HG03460 (cell line): ENCODE results near the gene CX3CL1.
"Not testable (repeated sequence)": the region's sequence is repeated elsewhere in the genome, so short reads cannot be mapped to it uniquely, and the experiment has no call there.

Source experiments
- ATAC-seq: cut with Tn5 transposase; IDR thresholded peaks from one replicate; pipeline ENCODE4 v1.9.1; 2021; ENCODE audit not compliant: unreplicated experiment

Gene CX3CL1

GRCh38 chr16:57382535-57383275 lies 10.4 kb downstream of the CX3CL1 start:
- ATAC-seq = no peak

DNA sequence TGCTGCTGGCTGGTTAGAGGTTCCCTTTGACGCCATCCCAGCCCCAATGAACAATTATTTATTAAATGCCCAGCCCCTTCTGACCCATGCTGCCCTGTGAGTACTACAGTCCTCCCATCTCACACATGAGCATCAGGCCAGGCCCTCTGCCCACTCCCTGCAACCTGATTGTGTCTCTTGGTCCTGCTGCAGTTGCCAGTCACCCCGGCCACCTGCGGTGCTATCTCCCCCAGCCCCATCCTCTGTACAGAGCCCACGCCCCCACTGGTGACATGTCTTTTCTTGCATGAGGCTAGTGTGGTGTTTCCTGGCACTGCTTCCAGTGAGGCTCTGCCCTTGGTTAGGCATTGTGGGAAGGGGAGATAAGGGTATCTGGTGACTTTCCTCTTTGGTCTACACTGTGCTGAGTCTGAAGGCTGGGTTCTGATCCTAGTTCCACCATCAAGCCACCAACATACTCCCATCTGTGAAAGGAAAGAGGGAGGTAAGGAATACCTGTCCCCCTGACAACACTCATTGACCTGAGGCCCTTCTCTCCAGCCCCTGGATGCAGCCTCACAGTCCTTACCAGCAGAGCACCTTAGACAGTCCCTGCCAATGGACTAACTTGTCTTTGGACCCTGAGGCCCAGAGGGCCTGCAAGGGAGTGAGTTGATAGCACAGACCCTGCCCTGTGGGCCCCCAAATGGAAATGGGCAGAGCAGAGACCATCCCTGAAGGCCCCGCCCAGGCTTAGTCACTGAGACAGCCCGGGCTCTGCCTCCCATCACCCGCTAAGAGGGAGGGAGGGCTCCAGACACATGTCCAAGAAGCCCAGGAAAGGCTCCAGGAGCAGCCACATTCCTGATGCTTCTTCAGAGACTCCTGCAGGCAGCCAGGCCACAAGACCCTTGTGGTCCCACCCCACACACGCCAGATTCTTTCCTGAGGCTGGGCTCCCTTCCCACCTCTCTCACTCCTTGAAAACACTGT lies 11.3 kb downstream of the CX3CL1 start:
- ATAC-seq = no peak

DNA sequence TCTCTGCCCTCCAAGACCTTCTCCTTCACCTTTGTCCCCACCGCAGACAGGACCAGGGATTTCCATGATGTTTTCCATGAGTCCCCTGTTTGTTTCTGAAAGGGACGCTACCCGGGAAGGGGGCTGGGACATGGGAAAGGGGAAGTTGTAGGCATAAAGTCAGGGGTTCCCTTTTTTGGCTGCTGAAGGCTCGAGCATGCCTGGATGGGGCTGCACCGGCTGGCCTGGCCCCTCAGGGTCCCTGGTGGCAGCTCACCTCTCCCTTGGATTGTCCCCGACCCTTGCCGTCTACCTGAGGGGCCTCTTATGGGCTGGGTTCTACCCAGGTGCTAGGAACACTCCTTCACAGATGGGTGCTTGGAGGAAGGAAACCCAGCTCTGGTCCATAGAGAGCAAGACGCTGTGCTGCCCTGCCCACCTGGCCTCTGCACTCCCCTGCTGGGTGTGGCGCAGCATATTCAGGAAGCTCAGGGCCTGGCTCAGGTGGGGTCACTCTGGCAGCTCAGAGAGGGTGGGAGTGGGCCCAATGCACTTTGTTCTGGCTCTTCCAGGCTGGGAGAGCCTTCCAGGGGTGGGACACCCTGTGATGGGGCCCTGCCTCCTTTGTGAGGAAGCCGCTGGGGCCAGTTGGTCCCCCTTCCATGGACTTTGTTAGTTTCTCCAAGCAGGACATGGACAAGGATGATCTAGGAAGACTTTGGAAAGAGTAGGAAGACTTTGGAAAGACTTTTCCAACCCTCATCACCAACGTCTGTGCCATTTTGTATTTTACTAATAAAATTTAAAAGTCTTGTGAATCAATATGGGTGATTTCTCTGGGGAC lies 12.2 kb downstream of the CX3CL1 start:
- no peak for ATAC-seq

DNA sequence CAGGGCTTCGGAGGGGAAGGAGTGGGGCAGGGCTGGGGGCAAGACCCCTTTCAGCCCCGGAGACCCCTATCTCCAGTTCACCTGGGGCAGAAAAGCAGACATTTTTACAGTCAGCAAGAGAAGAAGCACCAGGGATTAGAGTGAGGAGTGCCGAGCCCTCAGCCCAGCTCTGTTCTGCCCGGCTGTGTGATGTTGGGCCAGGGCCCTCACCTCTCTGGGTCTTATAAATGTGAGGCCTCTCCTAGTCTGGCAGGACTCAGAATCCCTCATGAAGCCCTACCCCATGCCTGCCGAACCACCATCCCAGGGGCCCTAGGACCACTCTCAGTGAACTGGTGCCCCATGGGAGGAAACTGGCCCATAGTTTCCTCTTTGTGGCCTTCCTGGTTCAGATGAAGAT lies 12.8 kb downstream of the CX3CL1 start:
- ATAC-seq = no peak

GRCh38 chr16:57386381-57386951 lies 14.2 kb downstream of the CX3CL1 start:
- ATAC-seq = no peak

DNA sequence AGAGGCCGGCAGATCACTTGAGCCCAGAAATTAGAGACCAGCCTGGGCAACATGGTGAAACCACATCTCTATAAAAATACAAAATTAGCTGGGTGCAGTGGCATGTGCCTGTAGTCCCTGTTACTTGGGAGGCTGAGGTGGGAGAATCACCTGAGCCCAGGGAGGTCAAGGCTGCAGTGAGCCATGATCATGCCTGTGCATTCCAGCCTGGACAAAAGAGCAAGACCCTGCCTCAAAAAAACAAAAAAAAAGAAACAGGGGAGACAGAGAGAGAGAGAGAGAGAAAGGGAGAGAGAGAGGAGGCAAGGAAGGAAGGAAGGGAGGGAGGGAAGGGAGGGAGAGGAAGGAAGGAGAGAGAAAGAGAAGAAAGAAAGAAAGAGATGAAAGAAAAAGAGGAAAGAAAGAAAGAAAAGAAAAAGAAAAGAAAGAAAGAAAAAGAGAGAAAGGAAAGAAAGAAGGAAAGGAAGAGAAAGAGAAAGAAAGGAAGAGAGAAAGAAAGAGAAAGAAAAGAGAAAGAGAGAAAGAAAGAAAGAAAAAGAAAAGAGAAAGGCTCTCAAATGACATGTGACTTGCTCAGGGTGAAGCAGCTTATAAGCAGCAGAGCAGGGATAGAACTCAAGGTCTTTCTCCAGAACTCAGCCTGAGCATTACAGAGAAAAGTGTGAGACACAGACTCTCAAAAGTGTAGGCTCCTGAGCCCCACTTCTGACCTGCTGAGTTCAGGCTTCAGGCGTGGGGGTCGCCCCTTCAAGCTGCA lies 15.5 kb downstream of the CX3CL1 start:
- ATAC-seq = no peak

- no peak for ATAC-seq
These were observed 16.2 kb downstream of the CX3CL1 start for GRCh38 chr16:57388359-57389086.

- ATAC-seq = no peak
These were observed 16.8 kb downstream of the CX3CL1 start for GRCh38 chr16:57389087-57389468.

GRCh38 chr16:57390636-57391295 lies 18.5 kb downstream of the CX3CL1 start:
- ATAC-seq = no peak

DNA sequence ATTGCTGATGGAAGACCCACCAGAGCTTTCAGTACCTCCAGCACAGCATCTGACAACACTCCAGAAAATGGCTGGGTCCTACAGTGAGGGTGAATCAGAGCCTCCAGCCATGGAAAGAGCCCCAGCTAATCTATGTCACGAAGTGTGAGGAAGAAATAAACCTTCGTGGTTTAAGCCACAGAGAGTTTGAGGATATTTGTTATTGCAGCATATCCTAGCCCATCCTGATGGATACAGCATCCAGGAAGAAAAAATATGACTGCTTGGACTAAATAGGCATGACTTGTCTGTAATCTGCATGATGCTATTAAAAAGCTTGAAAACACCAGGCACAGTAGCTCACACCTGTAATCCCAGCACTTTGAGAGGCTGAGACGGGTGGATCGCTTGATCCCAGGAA lies 19.0 kb downstream of the CX3CL1 start:
- no peak for ATAC-seq

DNA sequence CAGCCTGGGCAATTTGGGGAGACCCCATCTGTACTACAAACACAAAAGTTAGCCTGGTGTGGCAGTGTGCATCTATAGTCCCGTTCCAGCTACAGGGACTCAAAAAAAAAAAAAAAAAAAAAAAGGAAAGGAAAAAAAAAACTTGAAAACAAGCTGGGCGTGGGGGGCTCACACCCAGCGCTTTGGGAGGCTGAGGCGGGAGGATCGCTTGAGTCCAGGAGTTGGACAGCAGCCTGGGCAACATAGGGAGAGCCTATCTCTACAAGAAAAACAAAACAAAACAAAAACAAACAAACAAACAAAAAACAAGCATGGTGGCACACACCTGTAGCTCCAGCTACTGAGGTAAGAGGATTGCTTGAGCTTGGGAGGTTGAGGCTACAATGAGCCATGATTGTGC lies 19.4 kb downstream of the CX3CL1 start:
- ATAC-seq = no peak

DNA sequence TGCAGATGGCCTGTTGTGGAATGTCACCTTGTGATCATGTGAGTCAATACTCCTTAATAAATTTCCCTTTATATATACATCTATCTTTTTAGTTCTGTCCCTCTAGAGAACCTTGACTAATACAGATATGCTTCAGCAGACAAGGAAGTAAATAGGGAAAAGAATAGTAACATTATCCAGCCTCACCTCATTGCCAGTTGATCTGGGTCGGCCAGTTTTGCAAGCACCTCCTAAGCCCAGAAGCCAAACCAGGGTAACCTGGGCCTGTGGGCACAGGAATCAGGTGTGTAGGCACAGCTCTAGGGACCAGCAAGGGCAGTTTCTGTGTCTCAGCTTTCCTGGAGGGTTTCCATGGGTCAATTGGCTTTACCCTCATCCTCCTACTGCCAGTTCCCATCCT lies 20.4 kb downstream of the CX3CL1 start:
- ATAC-seq = no peak

DNA sequence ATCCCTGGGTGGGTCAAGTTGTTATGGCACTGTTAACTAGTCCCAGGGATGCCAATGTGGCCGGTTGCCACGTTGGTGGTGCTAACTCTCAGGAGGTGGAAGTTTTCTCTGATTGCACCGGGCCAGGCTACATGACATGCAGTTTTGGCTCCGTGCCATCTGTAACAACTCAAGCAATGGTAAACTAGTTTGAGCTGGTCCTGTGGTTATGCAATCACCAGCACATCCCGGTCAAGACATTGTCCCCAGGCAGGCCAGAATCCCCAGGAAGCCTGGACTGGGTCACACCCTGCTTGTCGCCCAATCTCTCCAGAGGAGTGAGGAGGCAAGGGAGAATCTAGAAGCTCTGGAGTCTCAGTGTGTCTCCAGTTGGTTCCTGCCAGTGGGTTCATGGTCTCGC lies 22.2 kb downstream of the CX3CL1 start:
- no peak for ATAC-seq

GRCh38 chr16:57395026-57395425 lies 22.7 kb downstream of the CX3CL1 start:
- no peak for ATAC-seq

DNA sequence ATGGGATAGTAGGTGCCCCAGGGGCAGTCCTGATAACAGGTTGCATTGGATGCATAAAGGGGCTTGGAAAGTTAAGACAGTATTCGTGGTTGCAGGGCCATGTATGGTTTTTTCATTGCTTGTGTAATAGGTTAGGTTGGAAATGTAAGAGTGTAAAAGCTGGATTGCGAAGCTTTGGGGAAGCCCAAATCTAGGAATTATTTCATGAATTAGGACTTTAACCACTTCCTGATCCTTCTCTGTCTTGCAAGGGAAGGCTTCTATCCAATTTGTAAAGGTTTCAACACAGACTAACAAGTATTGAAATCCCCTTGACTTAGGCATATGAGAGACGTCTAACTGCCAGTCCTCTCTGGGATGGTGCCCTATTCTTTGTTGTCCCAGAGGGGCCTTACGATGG lies 24.5 kb downstream of the CX3CL1 start:
- no peak for ATAC-seq

GRCh38 chr16:57397493-57397892 lies 25.2 kb downstream of the CX3CL1 start:
- ATAC-seq = not testable (repeated sequence)

- no peak for ATAC-seq
These were observed 29.8 kb downstream of the CX3CL1 start for GRCh38 chr16:57401943-57402640.
